ENCODE measurements around the gene RAB7B. TPM values are rescaled to one million over a fixed set of nuclear protein-coding genes. Genes with fewer than 3 reads are reported as not detected.

RAB7B gene
- total RNA-seq, 1 experiment from 2014 or later = not detected

GRCh38 chr1:206025283-206025820, 22.2 kb upstream of the RAB7B start:
- no peak overlapping the region for H3K27ac Mint-ChIP-seq
- ChIA-PET POLR2A (no interaction called here), CTCF (interaction anchor here (1.6 kb wide), 1 partner anchor 41 kb away, joined by 5 read pairs; no protein-coding TSS in a partner anchor)
- TF ChIP-seq ZNF121 (CRISPR knock-in tag; IDR thresholded peaks at IDR 0.05) (no peak), IRF1 (CRISPR knock-in tag; IDR thresholded peaks at IDR 0.05) (no peak), ZNF317 (CRISPR knock-in tag; IDR thresholded peaks at IDR 0.05; ENCODE audit: borderline replicate concordance, low read depth) (no peak)
- H3K9me3 Mint-ChIP-seq = no peaks in the 10 kb centered on the region
- H3K4me1 Mint-ChIP-seq = no peaks in the 10 kb centered on the region; the same call in 1 of the 2 replicates
- DNase-seq (ENCODE audit: low spot score) (no peak), ATAC-seq (no peak)
- H3K36me3 Mint-ChIP-seq = no peaks in the 10 kb centered on the region
- H3K27me3 Mint-ChIP-seq (ENCODE audit: low read depth) = no peaks in the 10 kb centered on the region
- no peak overlapping the region for H3K4me3 Mint-ChIP-seq

GRCh38 chr1:206023695-206024094, 20.5 kb upstream of the RAB7B start, which contains the start of gene CTSE:
Gene CTSE, minus strand, starts transcription at chr1:206023895. Its CDS starts 104 bp downstream, at chr1:206023791.
- CTCF ChIA-PET = interaction anchor here (1.2 kb wide), 1 partner anchor 46 kb away, joined by 5 read pairs; no protein-coding TSS in a partner anchor
- DNase-seq (ENCODE audit: low spot score) = no peak
- H3K9me3 Mint-ChIP-seq = no peaks in the 10 kb centered on the region
- H3K36me3 Mint-ChIP-seq = no peaks in the 10 kb centered on the region
- no peak within 1 kb of the TSS for H3K27ac Mint-ChIP-seq
- H3K27me3 Mint-ChIP-seq (ENCODE audit: low read depth) = no peaks in the 10 kb centered on the region
- POLR2A ChIA-PET = no interaction called here
- ATAC-seq = no peak
- TF ChIP-seq TCF7 (CRISPR knock-in tag; IDR thresholded peaks at IDR 0.05; ENCODE audit: low read depth) (no peak), IRF1 (CRISPR knock-in tag; IDR thresholded peaks at IDR 0.05) (no peak), ZBTB21 (CRISPR knock-in tag; IDR thresholded peaks at IDR 0.05; ENCODE audit: borderline replicate concordance) (no peak), FOXP1 (CRISPR knock-in tag; IDR thresholded peaks at IDR 0.05; ENCODE audit: borderline replicate concordance) (no peak), MXD4 (CRISPR knock-in tag; IDR thresholded peaks at IDR 0.05; ENCODE audit: borderline replicate concordance) (no peak), SMAD3 (CRISPR knock-in tag; IDR thresholded peaks at IDR 0.05; ENCODE audit: borderline replicate concordance) (no peak), NR3C1 (CRISPR knock-in tag; conservative IDR thresholded peaks at IDR 0.05; ENCODE audit: low read depth) (no peak), E2F4 (CRISPR knock-in tag; IDR thresholded peaks at IDR 0.05; ENCODE audit: borderline replicate concordance, low read depth) (no peak), GRHL2 (CRISPR knock-in tag; IDR thresholded peaks at IDR 0.05; ENCODE audit: insufficient replicate concordance, severe bottlenecking) (no peak), ZNF263 (CRISPR knock-in tag; IDR thresholded peaks at IDR 0.05; ENCODE audit: low read depth) (no peak)
- TF ChIP-seq, protein P1, sequence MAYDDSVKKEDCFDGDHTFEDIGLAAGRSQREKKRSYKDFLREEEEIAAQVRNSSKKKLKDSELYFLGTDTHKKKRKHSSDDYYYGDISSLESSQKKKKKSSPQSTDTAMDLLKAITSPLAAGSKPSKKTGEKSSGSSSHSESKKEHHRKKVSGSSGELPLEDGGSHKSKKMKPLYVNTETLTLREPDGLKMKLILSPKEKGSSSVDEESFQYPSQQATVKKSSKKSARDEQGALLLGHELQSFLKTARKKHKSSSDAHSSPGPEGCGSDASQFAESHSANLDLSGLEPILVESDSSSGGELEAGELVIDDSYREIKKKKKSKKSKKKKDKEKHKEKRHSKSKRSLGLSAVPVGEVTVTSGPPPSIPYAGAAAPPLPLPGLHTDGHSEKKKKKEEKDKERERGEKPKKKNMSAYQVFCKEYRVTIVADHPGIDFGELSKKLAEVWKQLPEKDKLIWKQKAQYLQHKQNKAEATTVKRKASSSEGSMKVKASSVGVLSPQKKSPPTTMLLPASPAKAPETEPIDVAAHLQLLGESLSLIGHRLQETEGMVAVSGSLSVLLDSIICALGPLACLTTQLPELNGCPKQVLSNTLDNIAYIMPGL (CRISPR knock-in tag; IDR thresholded peaks at IDR 0.05) = no peak
- TF ChIP-seq, protein P2, sequence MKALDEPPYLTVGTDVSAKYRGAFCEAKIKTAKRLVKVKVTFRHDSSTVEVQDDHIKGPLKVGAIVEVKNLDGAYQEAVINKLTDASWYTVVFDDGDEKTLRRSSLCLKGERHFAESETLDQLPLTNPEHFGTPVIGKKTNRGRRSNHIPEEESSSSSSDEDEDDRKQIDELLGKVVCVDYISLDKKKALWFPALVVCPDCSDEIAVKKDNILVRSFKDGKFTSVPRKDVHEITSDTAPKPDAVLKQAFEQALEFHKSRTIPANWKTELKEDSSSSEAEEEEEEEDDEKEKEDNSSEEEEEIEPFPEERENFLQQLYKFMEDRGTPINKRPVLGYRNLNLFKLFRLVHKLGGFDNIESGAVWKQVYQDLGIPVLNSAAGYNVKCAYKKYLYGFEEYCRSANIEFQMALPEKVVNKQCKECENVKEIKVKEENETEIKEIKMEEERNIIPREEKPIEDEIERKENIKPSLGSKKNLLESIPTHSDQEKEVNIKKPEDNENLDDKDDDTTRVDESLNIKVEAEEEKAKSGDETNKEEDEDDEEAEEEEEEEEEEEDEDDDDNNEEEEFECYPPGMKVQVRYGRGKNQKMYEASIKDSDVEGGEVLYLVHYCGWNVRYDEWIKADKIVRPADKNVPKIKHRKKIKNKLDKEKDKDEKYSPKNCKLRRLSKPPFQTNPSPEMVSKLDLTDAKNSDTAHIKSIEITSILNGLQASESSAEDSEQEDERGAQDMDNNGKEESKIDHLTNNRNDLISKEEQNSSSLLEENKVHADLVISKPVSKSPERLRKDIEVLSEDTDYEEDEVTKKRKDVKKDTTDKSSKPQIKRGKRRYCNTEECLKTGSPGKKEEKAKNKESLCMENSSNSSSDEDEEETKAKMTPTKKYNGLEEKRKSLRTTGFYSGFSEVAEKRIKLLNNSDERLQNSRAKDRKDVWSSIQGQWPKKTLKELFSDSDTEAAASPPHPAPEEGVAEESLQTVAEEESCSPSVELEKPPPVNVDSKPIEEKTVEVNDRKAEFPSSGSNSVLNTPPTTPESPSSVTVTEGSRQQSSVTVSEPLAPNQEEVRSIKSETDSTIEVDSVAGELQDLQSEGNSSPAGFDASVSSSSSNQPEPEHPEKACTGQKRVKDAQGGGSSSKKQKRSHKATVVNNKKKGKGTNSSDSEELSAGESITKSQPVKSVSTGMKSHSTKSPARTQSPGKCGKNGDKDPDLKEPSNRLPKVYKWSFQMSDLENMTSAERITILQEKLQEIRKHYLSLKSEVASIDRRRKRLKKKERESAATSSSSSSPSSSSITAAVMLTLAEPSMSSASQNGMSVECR (CRISPR knock-in tag; IDR thresholded peaks at IDR 0.05; ENCODE audit: borderline replicate concordance) = no peak
- TF ChIP-seq, protein P3, sequence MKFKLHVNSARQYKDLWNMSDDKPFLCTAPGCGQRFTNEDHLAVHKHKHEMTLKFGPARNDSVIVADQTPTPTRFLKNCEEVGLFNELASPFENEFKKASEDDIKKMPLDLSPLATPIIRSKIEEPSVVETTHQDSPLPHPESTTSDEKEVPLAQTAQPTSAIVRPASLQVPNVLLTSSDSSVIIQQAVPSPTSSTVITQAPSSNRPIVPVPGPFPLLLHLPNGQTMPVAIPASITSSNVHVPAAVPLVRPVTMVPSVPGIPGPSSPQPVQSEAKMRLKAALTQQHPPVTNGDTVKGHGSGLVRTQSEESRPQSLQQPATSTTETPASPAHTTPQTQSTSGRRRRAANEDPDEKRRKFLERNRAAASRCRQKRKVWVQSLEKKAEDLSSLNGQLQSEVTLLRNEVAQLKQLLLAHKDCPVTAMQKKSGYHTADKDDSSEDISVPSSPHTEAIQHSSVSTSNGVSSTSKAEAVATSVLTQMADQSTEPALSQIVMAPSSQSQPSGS (CRISPR knock-in tag; IDR thresholded peaks at IDR 0.05; ENCODE audit: borderline replicate concordance, low read depth) = no peak
- TF ChIP-seq, protein P4, sequence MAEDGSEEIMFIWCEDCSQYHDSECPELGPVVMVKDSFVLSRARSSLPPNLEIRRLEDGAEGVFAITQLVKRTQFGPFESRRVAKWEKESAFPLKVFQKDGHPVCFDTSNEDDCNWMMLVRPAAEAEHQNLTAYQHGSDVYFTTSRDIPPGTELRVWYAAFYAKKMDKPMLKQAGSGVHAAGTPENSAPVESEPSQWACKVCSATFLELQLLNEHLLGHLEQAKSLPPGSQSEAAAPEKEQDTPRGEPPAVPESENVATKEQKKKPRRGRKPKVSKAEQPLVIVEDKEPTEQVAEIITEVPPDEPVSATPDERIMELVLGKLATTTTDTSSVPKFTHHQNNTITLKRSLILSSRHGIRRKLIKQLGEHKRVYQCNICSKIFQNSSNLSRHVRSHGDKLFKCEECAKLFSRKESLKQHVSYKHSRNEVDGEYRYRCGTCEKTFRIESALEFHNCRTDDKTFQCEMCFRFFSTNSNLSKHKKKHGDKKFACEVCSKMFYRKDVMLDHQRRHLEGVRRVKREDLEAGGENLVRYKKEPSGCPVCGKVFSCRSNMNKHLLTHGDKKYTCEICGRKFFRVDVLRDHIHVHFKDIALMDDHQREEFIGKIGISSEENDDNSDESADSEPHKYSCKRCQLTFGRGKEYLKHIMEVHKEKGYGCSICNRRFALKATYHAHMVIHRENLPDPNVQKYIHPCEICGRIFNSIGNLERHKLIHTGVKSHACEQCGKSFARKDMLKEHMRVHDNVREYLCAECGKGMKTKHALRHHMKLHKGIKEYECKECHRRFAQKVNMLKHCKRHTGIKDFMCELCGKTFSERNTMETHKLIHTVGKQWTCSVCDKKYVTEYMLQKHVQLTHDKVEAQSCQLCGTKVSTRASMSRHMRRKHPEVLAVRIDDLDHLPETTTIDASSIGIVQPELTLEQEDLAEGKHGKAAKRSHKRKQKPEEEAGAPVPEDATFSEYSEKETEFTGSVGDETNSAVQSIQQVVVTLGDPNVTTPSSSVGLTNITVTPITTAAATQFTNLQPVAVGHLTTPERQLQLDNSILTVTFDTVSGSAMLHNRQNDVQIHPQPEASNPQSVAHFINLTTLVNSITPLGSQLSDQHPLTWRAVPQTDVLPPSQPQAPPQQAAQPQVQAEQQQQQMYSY (CRISPR knock-in tag; IDR thresholded peaks at IDR 0.05) = no peak
- H3K4me1 Mint-ChIP-seq = peaks cover 4% of the 10 kb centered on the region
- H3K4me3 Mint-ChIP-seq = no peak within 1 kb of the TSS

Data from WTC11 (cell line).